ENCODE measurements around the gene C12orf76. TPM values are rescaled to one million over a fixed set of nuclear protein-coding genes. Genes with fewer than 3 reads are reported as not detected.

The C12orf76 gene
- total and polyA plus RNA-seq, 2 donors (not counting 1 experiment from before 2014, with no cell fraction given): 21.5 to 28.5 TPM

DNA sequence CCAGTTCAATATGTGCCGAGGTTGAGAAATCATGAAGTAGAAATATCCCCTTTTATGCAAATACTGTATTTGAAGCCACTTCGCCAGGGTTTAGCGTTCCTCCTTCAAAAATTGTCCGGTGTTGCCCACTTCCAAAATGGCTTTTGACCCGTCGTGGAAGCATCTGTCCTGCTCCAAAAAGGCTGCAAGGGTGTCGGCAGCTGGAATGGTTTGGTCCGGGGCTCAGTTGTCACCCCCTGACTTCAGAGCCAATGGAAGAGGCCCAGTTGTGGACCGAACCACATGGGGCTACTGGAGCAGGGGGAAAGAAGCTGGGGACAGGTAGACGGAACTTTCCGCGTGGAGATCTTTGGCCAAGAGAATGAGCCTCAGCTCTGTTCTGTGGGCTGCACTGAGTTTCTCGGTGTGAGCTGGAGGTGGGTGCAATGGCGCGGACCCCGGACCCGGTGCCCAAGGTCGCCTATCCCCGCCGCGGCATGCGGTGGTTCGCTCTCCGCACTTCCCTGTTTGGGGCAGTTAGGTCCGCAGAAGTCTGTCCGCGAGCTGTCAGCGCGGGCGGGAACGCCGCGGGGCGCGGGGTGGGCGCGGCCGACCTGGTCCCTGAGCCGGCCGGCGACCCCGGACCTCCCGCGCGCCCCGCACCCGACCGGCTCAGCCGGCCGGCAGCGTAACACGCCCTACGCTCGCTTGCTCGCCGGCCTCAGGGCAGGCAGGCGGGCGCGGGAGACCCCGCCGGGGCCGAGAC, 49.2 kb downstream of the C12orf76 start, which contains the start of gene ANKRD13A:
TSS of gene ANKRD13A (plus strand) at position 527 of the 745 bp plus-strand sequence. CDS start 259 bp downstream, outside the sequence.
- Mint-ChIP-seq H3K27ac (peak within 1 kb of the TSS; percentile 98), H3K4me3 (peak within 1 kb of the TSS; percentile 100), H3K27me3 (no peaks in the 10 kb centered on the region), H3K4me1 (peaks cover 72% of the 10 kb centered on the region), H3K9me3 (ENCODE audit: insufficient read depth) (no peaks in the 10 kb centered on the region)
- Histone ChIP-seq H4K20me1 (ENCODE audit: control insufficient read depth, insufficient read depth, low read length, poor library complexity, severe bottlenecking) (peaks cover 23% of the 10 kb centered on the region), H3K4me3 (ENCODE audit: control extremely low read depth in 1 of 5, extremely low read depth in 1 of 5, insufficient read depth in 1 of 5, low read depth in 2 of 5, low read length in 4 of 5) (peak within 1 kb of the TSS; percentile 76 to 93 (median 83)), H2AFZ (ENCODE audit: insufficient read depth, low read depth, low read length, poor library complexity, severe bottlenecking) (peak within 1 kb of the TSS; percentile 77), H3K79me2 (ENCODE audit: control insufficient read depth, insufficient read depth, low read length) (peaks cover 86% of the 10 kb centered on the region), H3K4me2 (replicated peaks; ENCODE audit: low read depth, low read length, poor library complexity, severe bottlenecking) (peak within 1 kb of the TSS; percentile 84), H3K27me3 (replicated peaks in 1 of 4; ENCODE audit: control extremely low read depth in 1 of 4, control insufficient read depth in 3 of 4, insufficient read depth in 4 of 4, low read length in 3 of 4) (no peaks in the 10 kb centered on the region), H3K27ac (ENCODE audit: low read length in 2 of 2) (peak within 1 kb of the TSS; percentile 93 to 97), H3K36me3 (replicated peaks in 1 of 2; ENCODE audit: control extremely low read depth in 1 of 2, control insufficient read depth in 1 of 2, extremely low read depth in 1 of 2, insufficient read depth in 2 of 2, low read length in 1 of 2) (peaks cover 6 to 13% of the 10 kb centered on the region in 2 experiments), H3K9ac (ENCODE audit: low read length) (peak within 1 kb of the TSS; percentile 78), H3K9me3 (ENCODE audit: control extremely low read depth in 1 of 3, control insufficient read depth in 2 of 3, insufficient read depth in 1 of 3, low read length in 2 of 3) (no peaks in the 10 kb centered on the region), H3K4me1 (ENCODE audit: control insufficient read depth in 2 of 2, insufficient read depth in 2 of 2, low read length in 2 of 2) (peaks cover 44 to 67% of the 10 kb centered on the region in 2 donors)
- no peak for TF ChIP-seq EZH2 (IDR thresholded peaks at IDR 0.05; ENCODE audit: borderline replicate concordance, insufficient read depth, low read depth, low read length, poor library complexity, severe bottlenecking)
- TF ChIP-seq, protein P1, sequence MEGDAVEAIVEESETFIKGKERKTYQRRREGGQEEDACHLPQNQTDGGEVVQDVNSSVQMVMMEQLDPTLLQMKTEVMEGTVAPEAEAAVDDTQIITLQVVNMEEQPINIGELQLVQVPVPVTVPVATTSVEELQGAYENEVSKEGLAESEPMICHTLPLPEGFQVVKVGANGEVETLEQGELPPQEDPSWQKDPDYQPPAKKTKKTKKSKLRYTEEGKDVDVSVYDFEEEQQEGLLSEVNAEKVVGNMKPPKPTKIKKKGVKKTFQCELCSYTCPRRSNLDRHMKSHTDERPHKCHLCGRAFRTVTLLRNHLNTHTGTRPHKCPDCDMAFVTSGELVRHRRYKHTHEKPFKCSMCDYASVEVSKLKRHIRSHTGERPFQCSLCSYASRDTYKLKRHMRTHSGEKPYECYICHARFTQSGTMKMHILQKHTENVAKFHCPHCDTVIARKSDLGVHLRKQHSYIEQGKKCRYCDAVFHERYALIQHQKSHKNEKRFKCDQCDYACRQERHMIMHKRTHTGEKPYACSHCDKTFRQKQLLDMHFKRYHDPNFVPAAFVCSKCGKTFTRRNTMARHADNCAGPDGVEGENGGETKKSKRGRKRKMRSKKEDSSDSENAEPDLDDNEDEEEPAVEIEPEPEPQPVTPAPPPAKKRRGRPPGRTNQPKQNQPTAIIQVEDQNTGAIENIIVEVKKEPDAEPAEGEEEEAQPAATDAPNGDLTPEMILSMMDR (IDR thresholded peaks at IDR 0.05): no peak
- WGBS (ENCODE audit: insufficient coverage): 0% methylated on average over 61 of the region's 62 CpGs
- DNase-seq (peak; percentile 98), ATAC-seq (ENCODE audit: low read depth) (peak; percentile 69)
- POLR2A ChIA-PET: interaction anchor here (0.6 to 4.4 kb wide), 3 partner anchors 13 to 432 kb away, joined by 5 to 32 read pairs (median 7); no protein-coding TSS in a partner anchor
- intact Hi-C loops (cut with micrococcal nuclease): loop anchor here (1.0 to 10.0 kb wide), 4 partner anchors 12 to 287 kb away; partner anchors contain the start of genes ATP2A2, FAM222A and GLTP
- CTCF ChIA-PET: interaction anchor here (6.8 kb wide), 1 partner anchor 13 kb away, joined by 46 read pairs; no protein-coding TSS in a partner anchor

Data from B cell (primary cell).